Subcutaneous abdominal adipose tissue (tissue), 5 donors: Measurements from ENCODE around the gene CACFD1.
"Not testable (repeated sequence)": the region's sequence is repeated elsewhere in the genome, so short reads cannot be mapped to it uniquely, and the experiment has no call there.

Experiments used
- H3K27ac ChIP-seq: one replicate; pipeline ENCODE4 v1.7.0; 2013; ENCODE audit warnings: low read depth, mild to moderate bottlenecking, inconsistent platforms, low read length, moderate library complexity
- H3K27me3 ChIP-seq, 5 donors: one replicate each; pipeline ENCODE4 v1.7.0; 2013; ENCODE audit warnings: low read length in 5 of 5, inconsistent platforms in 1 of 5; ENCODE audit not compliant: control insufficient read depth in 5 of 5, insufficient read depth in 4 of 5
- H3K36me3 ChIP-seq, 5 donors: one replicate each; pipeline ENCODE4 v1.7.0; 2013; ENCODE audit warnings: low read length in 5 of 5; ENCODE audit not compliant: control insufficient read depth in 5 of 5, insufficient read depth in 5 of 5
- H3K4me1 ChIP-seq, 5 donors: one replicate each; pipeline ENCODE4 v1.7.0; 2013; ENCODE audit warnings: low read length in 5 of 5, mild to moderate bottlenecking in 3 of 5, moderate library complexity in 1 of 5; ENCODE audit not compliant: control insufficient read depth in 5 of 5, insufficient read depth in 5 of 5
- H3K4me3 ChIP-seq, 5 donors: one replicate each; pipeline ENCODE4 v1.7.0; 2013; ENCODE audit warnings: low read length in 5 of 5, low read depth in 1 of 5
- H3K9ac ChIP-seq, 5 donors: one replicate each; pipeline ENCODE4 v1.7.0; 2013; ENCODE audit warnings: low read length in 5 of 5, mild to moderate bottlenecking in 4 of 5, moderate library complexity in 3 of 5
- H3K9me3 ChIP-seq, 5 donors: one replicate each; pipeline ENCODE4 v1.7.0; 2013; ENCODE audit warnings: low read length in 5 of 5; ENCODE audit not compliant: control insufficient read depth in 5 of 5
- donor health status: healthy.
- donor health status: healthy.
- donor health status: healthy.
- donor health status: healthy.
- donor health status: healthy.

Gene CACFD1

DNA sequence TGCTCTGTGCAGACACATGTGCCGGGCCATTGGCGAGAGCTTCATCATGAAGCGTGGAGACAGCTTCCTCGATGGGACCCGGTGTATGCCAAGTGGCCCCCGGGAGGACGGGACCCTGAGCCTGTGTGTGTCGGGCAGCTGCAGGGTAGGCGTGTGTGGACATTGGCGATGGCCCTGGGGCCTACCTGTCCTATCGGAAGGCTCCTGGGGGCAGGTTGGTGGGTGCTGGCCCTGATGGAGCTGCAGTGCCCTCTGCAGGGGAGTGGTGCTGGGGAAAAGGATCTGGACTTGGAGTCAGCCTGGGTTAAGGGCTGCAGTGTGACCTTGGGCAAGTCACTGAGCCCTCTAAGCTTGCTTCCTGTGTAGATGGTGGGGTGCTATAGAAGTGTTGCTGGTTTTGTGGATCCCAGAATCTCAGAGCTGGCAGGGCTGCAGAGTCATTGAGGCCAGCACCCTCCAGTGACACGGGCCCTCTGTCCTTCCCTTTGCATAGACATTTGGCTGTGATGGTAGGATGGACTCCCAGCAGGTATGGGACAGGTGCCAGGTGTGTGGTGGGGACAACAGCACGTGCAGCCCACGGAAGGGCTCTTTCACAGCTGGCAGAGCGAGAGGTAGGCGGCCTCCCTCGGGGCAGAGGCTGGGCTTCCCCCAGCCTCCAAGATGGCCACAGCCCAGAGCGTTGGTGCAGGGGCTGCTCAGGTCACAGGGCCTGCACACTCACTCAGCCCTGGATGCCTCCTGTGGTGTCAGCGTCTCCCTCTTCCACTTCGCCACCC, 21.8 kb upstream of the CACFD1 start:
- no peak overlapping the region for H3K4me3 ChIP-seq

GRCh38 chr9:133439337-133439736, 20.4 kb upstream of the CACFD1 start:
- Histone ChIP-seq H3K27me3 (no peaks in the 10 kb centered on the region), H3K9ac (no peak overlapping the region), H3K27ac (no peak overlapping the region), H3K4me1 (no peaks in the 10 kb centered on the region), H3K36me3 (peaks cover 0 to 4% (median 0%) of the 10 kb centered on the region in 5 donors), H3K4me3 (no peak overlapping the region), H3K9me3 (no peaks in the 10 kb centered on the region)

More for the DNA sequence above, 21.8 kb upstream of the CACFD1 start:
- H3K27me3 ChIP-seq: no peaks in the 10 kb centered on the region
- H3K27ac ChIP-seq: no peak overlapping the region
- H3K9ac ChIP-seq: no peak overlapping the region
- H3K9me3 ChIP-seq: no peaks in the 10 kb centered on the region
- peaks cover 0 to 4% (median 0%) of the 10 kb centered on the region in 5 donors for H3K36me3 ChIP-seq
- H3K4me1 ChIP-seq: no peaks in the 10 kb centered on the region

GRCh38 chr9:133440874-133441273, 18.9 kb upstream of the CACFD1 start:
- Histone ChIP-seq H3K9ac (no peak overlapping the region), H3K4me3 (no peak overlapping the region), H3K27me3 (no peaks in the 10 kb centered on the region), H3K4me1 (no peaks in the 10 kb centered on the region), H3K36me3 (peaks cover 0 to 4% (median 0%) of the 10 kb centered on the region in 5 donors), H3K27ac (no peak overlapping the region), H3K9me3 (no peaks in the 10 kb centered on the region)

GRCh38 chr9:133441571-133441970, 18.2 kb upstream of the CACFD1 start:
- no peaks in the 10 kb centered on the region for H3K27me3 ChIP-seq
- no peaks in the 10 kb centered on the region for H3K4me1 ChIP-seq
- no peaks in the 10 kb centered on the region for H3K9me3 ChIP-seq
- no peak overlapping the region for H3K27ac ChIP-seq
- H3K36me3 ChIP-seq: peaks cover 0 to 4% (median 0%) of the 10 kb centered on the region in 5 donors
- no peak overlapping the region for H3K9ac ChIP-seq
- H3K4me3 ChIP-seq: no peak overlapping the region

DNA sequence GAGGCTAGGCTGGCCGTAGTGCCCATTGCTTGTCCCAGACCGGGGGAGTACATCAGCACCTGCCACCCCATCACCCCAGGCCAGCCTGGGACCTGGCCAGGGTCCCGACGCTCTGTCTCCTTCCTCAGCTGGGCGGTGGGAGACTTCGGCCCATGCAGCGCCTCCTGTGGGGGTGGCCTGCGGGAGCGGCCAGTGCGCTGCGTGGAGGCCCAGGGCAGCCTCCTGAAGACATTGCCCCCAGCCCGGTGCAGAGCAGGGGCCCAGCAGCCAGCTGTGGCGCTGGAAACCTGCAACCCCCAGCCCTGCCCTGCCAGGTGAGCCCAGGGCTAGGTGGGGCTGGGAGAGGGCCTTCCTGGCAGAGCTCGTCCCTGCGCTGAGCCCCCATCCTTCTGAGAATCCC, 16.5 kb upstream of the CACFD1 start:
- Histone ChIP-seq H3K9ac (no peak overlapping the region), H3K4me3 (no peak overlapping the region), H3K36me3 (peaks cover 0 to 4% (median 0%) of the 10 kb centered on the region in 5 donors), H3K27me3 (no peaks in the 10 kb centered on the region), H3K27ac (no peak overlapping the region), H3K9me3 (no peaks in the 10 kb centered on the region), H3K4me1 (no peaks in the 10 kb centered on the region)

DNA sequence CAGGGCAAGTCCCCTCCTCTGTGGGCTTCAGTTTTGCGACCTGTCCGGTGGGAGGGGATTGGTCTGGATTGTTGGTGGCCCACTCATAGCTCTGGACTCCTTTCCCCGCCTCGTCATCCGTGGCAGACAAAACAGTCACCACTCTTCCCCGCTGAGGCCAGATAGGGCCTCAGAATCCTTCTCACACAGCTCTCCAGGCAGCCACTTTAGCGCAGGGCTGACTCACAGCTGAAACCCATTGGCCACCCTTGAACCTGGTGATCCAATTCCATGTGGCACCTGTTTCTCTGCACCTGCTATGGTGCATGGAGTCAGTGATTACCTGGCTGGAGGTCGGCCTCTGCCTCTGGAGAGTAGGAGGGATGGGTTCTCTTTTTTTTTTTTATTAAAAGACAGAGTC, 15.8 kb upstream of the CACFD1 start:
- no peak overlapping the region for H3K27ac ChIP-seq
- no peak overlapping the region for H3K4me3 ChIP-seq
- no peaks in the 10 kb centered on the region for H3K4me1 ChIP-seq
- H3K9me3 ChIP-seq: no peaks in the 10 kb centered on the region
- H3K27me3 ChIP-seq: no peaks in the 10 kb centered on the region
- no peak overlapping the region for H3K9ac ChIP-seq
- H3K36me3 ChIP-seq: peaks cover 0 to 4% (median 0%) of the 10 kb centered on the region in 5 donors

- Histone ChIP-seq H3K4me1 (no peaks in the 10 kb centered on the region), H3K27me3 (no peaks in the 10 kb centered on the region), H3K36me3 (no peaks in the 10 kb centered on the region), H3K9me3 (no peaks in the 10 kb centered on the region), H3K27ac (no peak overlapping the region), H3K9ac (no peak overlapping the region), H3K4me3 (no peak overlapping the region)
These were observed 14.3 kb upstream of the CACFD1 start for GRCh38 chr9:133445293-133445969.

GRCh38 chr9:133448487-133448972, 11.2 kb upstream of the CACFD1 start:
- H3K9me3 ChIP-seq: no peaks in the 10 kb centered on the region
- H3K27ac ChIP-seq: no peak overlapping the region
- H3K27me3 ChIP-seq: no peaks in the 10 kb centered on the region
- H3K4me3 ChIP-seq: no peak overlapping the region
- H3K4me1 ChIP-seq: no peaks in the 10 kb centered on the region
- no peak overlapping the region for H3K9ac ChIP-seq
- no peaks in the 10 kb centered on the region for H3K36me3 ChIP-seq

- H3K27ac ChIP-seq: no peak overlapping the region
These were observed 10.0 kb upstream of the CACFD1 start for GRCh38 chr9:133449760-133450159.

DNA sequence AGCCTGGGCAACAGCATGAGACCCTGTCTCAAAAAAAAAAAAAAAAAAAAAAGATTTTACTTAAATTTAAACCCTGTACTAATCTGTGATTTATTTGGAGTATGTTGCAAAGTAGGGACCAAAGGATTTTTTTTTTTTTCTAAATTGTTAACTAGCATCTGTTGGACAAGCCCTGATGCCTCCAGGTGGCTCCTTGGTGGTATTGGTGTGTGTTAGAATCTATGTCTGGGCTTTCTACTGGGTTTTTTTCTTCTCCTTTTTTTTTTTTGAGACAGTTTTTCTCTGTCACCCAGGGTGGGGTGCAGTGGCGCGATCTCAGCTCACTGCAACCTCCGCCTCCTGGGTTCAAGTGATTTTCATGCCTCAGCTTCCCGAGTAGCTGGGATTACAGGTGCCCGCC, 7.9 kb upstream of the CACFD1 start:
- not testable (repeated sequence) for H3K9ac ChIP-seq, H3K4me1 ChIP-seq, H3K9me3 ChIP-seq, H3K4me3 ChIP-seq, H3K36me3 ChIP-seq, H3K27ac ChIP-seq, H3K27me3 ChIP-seq

More at GRCh38 chr9:133449760-133450159, 10.0 kb upstream of the CACFD1 start:
- H3K4me3 ChIP-seq: no peak overlapping the region
- no peaks in the 10 kb centered on the region for H3K9me3 ChIP-seq
- H3K4me1 ChIP-seq: no peaks in the 10 kb centered on the region
- no peaks in the 10 kb centered on the region for H3K36me3 ChIP-seq
- H3K27me3 ChIP-seq: no peaks in the 10 kb centered on the region
- H3K9ac ChIP-seq: peak overlapping the region in 1 of 5 donors; percentile 23
